ENCODE measurements around the gene APLNR.

DNA sequence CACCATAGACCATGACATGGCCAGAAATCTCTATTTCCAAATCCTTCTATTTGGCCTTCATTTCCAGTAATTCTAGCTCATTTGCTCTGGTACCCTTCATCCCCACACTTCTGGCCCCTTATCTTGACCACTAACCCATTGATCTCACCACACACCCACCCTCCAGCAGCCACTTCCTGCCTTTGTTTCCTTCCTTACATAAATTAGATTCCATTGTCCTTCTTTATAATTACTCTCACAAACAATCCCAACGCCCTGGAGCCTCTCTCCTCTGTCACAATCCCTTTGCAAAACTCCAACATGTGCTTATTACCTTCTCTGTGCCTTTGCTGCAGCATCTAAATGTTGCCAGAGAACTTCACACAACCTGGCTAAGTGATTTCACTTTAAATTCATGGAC is 14.8 kb downstream of the APLNR start:
- TF ChIP-seq, protein P1, sequence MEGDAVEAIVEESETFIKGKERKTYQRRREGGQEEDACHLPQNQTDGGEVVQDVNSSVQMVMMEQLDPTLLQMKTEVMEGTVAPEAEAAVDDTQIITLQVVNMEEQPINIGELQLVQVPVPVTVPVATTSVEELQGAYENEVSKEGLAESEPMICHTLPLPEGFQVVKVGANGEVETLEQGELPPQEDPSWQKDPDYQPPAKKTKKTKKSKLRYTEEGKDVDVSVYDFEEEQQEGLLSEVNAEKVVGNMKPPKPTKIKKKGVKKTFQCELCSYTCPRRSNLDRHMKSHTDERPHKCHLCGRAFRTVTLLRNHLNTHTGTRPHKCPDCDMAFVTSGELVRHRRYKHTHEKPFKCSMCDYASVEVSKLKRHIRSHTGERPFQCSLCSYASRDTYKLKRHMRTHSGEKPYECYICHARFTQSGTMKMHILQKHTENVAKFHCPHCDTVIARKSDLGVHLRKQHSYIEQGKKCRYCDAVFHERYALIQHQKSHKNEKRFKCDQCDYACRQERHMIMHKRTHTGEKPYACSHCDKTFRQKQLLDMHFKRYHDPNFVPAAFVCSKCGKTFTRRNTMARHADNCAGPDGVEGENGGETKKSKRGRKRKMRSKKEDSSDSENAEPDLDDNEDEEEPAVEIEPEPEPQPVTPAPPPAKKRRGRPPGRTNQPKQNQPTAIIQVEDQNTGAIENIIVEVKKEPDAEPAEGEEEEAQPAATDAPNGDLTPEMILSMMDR (conservative IDR thresholded peaks at IDR 0.05 in 1 of 2, IDR thresholded peaks at IDR 0.05 in 1 of 2; ENCODE audit: extremely low read depth in 1 of 2, insufficient read depth in 1 of 2, low read depth in 1 of 2, low read length in 2 of 2): no peak
- no peak for TF ChIP-seq EZH2 (IDR thresholded peaks at IDR 0.05; ENCODE audit: borderline replicate concordance, low read length)

Data from mammary epithelial cell (primary cell).